ENCODE measurements around the gene GPANK1.

The GPANK1 gene

DNA sequence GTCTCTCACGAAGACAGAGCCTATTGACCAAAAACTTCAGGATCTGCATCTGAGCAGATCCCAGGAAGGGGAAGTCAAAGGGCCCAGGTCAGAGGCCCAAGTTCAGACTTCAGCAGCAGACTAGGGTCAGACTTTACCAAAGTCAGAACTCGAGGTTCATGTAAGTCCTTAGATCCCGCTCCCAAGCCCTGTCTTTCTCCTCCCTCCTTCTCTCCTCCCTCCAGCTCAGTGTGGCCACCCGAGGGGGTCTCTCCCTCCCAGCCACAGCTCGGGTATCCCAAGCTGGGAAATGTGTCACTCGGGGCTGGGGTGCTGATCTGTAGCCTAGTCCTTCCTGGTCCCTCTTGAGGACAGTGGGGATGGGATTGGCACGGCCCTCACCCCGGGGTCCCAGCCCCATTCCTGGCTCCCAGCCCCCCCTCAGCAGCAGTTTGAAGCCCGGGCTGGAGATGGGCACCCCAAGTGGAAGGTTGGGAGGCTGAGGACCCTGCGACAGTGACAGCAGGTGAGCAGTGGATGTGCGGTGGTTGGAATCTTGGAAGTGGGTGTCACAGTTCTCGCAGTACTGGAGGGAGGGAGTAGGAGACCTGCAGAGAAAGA is 2.6 kb downstream of the GPANK1 start:
- Histone ChIP-seq H3K9ac (peak overlapping the region in 10 of 11 experiments; percentile 0 to 97 (median 91); a peak in 17 of 22 replicates), H3K27ac (peak overlapping the region in 8 of 11 experiments; percentile 3 to 93 (median 36); a peak in 11 of 22 replicates), H3K36me3 (peaks cover 21 to 49% (median 33%) of the 10 kb centered on the region in 11 experiments), H3K9me3 (replicated peaks in 1 of 11) (no peaks in the 10 kb centered on the region), H3K4me1 (peaks cover 66 to 75% (median 72%) of the 10 kb centered on the region in 10 experiments), H3K27me3 (no peaks in the 10 kb centered on the region), H4K20me1 (peaks cover 5 to 31% (median 22%) of the 10 kb centered on the region in 11 experiments; a peak in 15 of 22 replicates), H3K4me2 (peak overlapping the region; percentile 96 to 100 (median 99)), H3K4me3 (peak overlapping the region in 2 of 10 experiments; percentile 90 to 93; a peak in 1 of 20 replicates)
- TF ChIP-seq Cebpa-rat (IDR thresholded peaks at IDR 0.05) = no peak

DNA sequence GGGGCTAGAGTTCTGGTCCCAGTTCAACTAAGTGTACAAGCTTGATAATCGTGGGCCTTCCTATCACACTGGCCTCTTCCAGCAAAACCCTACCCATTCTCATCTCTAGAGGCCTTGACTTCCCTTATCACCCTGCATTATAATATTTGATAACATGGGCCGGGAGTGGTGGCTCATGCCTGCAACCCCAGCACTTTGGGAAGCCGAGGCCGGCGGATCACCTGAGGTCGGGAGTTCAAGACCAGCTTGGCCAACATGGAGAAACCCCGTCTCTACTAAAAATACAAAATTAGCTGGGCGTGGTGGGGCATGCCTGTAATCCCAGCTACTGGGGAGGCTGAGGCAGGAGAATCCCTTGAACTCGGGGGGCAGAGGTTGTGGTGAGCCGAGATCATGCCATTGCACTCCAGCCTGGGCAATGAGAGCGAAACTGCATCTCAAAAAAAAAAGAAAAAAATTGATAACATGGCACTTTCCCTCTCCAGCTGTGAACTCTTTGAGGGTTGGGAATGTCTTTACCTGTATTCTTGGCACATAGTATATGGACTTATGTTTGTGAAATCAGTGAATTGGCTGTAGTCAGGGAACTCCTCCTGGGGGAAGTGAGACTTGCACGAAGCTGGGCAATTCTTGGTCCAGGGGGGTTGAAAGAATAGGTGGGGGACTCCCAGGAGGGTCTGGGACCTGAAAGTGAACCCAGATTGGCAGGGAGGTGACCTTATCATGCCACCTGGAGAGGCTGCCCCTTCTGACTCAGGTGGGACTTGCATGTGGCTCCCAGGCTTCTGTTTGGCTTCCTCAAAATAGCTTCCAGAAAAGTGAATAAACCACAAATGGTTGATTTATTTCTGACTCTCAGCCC is 3.3 kb downstream of the GPANK1 start:
- Histone ChIP-seq H3K4me1 (peaks cover 64 to 70% (median 67%) of the 10 kb centered on the region in 10 experiments), H3K9ac (peak overlapping the region; percentile 84 to 97 (median 91); a peak in 20 of 22 replicates), H3K4me2 (peak overlapping the region; percentile 96 to 100 (median 99)), H3K27me3 (no peaks in the 10 kb centered on the region), H4K20me1 (peaks cover 5 to 32% (median 22%) of the 10 kb centered on the region in 11 experiments; a peak in 15 of 22 replicates), H3K9me3 (replicated peaks in 1 of 11) (no peaks in the 10 kb centered on the region), H3K27ac (peak overlapping the region in 10 of 11 experiments; percentile 82 to 94 (median 88); a peak in 20 of 22 replicates), H3K36me3 (peaks cover 18 to 49% (median 32%) of the 10 kb centered on the region in 11 experiments; a peak in 20 of 22 replicates), H3K4me3 (peak overlapping the region; percentile 72 to 91 (median 80))
- TF ChIP-seq Cebpa-rat (IDR thresholded peaks at IDR 0.05) = no peak

DNA sequence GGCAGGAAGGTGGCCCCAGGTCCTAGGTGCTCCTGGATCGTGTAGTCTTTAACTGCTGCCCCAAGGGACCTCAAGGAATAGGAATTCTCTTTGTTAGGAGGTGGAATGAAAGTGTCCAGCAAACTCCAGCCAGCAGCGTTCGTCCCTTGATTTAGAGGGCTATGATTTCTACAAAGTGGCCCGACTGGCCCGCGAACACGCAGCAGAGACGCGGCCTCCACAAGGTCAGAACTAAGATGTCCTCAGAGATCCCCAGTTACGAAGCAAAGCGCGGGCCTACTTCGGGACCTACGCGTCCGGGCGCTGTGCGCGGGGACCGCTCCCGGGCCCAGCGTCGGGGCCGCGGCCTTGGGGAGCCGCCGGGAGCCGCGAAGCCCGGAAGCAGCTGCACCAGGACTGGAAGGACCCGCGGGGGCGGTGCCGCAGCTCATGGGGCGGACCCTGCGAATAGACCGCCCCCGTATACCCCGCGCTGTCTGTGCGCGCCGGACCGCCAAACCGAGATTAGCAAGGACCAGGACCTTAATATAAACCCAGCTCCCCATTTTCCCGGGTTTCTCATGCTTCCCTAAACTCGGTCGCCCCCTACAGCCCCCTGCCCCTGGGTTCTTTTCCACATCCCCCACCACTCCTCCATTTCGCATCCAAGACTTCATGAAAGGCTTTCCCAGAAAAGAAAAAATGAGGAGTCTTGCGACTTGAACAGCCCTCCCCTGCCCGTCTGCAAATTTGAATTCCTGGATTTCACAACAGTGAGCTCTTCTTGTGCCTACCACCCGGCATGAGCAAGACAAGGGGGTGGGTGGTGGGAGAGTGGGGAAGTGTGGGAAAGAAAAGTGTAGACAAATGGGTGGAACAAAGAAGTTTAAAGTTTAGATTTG is 4.2 kb downstream of the GPANK1 start, which contains the start of gene C6orf47:
Gene C6orf47, minus strand, starts transcription at position 398 of the 881 bp plus-strand sequence. CDS start 831 bp downstream, outside the sequence.
- Histone ChIP-seq H3K36me3 (peaks cover 18 to 56% (median 34%) of the 10 kb centered on the region in 11 experiments; a peak in 20 of 22 replicates), H3K4me3 (peak within 1 kb of the TSS; percentile 72 to 91 (median 80)), H3K27ac (peak within 1 kb of the TSS; percentile 75 to 94 (median 87)), H3K9me3 (replicated peaks in 1 of 11) (no peaks in the 10 kb centered on the region), H4K20me1 (peaks cover 5 to 35% (median 20%) of the 10 kb centered on the region in 11 experiments; a peak in 14 of 22 replicates), H3K4me2 (peak within 1 kb of the TSS; percentile 96 to 100 (median 99)), H3K27me3 (no peaks in the 10 kb centered on the region), H3K9ac (peak within 1 kb of the TSS; percentile 84 to 95 (median 91)), H3K4me1 (peaks cover 64 to 75% (median 70%) of the 10 kb centered on the region in 10 experiments)
- TF ChIP-seq Cebpa-rat (IDR thresholded peaks at IDR 0.05) = peak in 1 of 11 experiments; percentile 60; a peak in 2 of 22 replicates

DNA sequence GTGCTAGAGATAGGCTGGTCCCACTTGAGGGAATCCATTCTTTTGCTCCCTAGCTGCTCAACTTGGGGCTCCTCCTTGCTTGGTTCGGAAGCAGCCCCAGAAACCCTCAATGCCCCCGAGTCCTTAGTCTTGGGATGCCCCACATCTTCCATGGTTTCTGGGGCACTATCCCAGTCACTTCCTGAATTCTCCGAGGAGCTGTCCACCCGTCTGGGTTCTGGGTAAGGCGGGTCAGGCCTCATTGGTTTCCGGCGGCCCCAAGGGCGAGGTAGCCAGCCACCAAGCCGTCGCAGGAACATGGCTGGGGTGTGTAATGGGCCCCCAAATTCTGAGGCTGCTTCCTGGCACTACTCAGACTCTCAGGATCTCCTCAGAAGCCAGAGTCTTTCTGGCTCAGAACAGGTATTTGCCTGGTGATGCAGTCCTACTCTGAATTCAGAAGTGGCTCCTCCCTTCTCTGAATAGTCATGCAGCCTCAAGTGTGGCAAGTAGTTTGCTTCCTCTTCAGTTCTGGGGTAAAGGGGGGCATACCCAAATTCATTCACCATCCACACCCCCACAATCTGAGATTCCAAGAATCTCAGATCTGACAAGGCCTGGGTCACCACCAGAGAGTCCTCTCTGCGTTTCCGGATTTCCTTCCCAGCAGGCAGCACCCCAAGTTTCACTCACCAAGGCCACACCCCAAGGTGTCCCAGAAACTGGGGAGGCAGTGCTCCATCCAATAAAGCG is 5.0 kb downstream of the GPANK1 start:
- H3K9me3 ChIP-seq (replicated peaks in 1 of 11) = no peaks in the 10 kb centered on the region
- peak overlapping the region; percentile 96 to 100 (median 99) for H3K4me2 ChIP-seq
- H4K20me1 ChIP-seq = peaks cover 5 to 35% (median 20%) of the 10 kb centered on the region in 11 experiments; a peak in 14 of 22 replicates
- no peak for TF ChIP-seq Cebpa-rat (IDR thresholded peaks at IDR 0.05)
- peaks cover 18 to 62% (median 34%) of the 10 kb centered on the region in 11 experiments; a peak in 20 of 22 replicates for H3K36me3 ChIP-seq
- H3K27me3 ChIP-seq = no peaks in the 10 kb centered on the region
- H3K4me3 ChIP-seq = peak overlapping the region; percentile 72 to 91 (median 80)
- H3K27ac ChIP-seq = peak overlapping the region; percentile 75 to 94 (median 87)
- H3K4me1 ChIP-seq = peaks cover 65 to 80% (median 73%) of the 10 kb centered on the region in 10 experiments
- peak overlapping the region; percentile 84 to 95 (median 91) for H3K9ac ChIP-seq

DNA sequence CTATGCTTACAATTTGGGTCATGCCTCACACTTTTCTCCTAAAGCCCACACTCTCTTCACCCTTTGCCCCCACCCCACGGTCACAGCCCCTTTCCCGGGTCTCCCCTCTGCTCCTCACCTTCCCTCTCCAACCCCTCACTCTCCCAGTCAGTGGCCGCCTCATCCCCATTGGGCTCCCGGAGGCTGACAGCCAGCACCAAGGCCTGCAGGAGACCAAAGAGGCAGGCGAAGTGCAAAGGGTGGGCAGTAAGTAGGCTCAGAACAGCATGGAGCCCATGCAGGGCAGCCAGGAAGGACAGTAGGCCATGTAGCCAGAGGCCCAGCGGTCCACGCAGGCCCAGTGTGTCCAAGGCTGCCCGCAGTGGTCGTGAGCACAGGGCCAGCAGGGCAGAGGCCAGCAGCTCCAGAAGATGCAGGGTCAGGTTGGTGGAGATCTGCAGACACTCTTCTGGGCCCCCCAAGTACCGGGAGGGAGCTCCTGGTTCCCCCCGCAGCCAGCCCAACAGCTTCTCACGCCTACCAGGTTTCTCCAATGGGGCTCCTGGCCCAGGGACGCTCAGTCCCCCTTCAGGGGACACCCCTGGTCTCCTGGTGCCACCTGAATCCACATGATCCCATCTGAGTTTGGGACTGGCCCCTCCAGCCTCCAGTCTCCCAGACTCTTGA is 5.7 kb downstream of the GPANK1 start:
- no peak for TF ChIP-seq Cebpa-rat (IDR thresholded peaks at IDR 0.05)
- Histone ChIP-seq H3K4me1 (peaks cover 67 to 86% (median 73%) of the 10 kb centered on the region in 10 experiments), H3K27me3 (no peaks in the 10 kb centered on the region), H3K27ac (peak overlapping the region in 10 of 11 experiments; percentile 75 to 94 (median 87); a peak in 17 of 22 replicates), H3K4me3 (peak overlapping the region; percentile 72 to 91 (median 80)), H3K9me3 (replicated peaks in 1 of 11) (no peaks in the 10 kb centered on the region), H3K9ac (peak overlapping the region; percentile 84 to 95 (median 91)), H3K36me3 (peaks cover 18 to 66% (median 34%) of the 10 kb centered on the region in 11 experiments; a peak in 20 of 22 replicates), H3K4me2 (peak overlapping the region; percentile 96 to 100 (median 99)), H4K20me1 (peaks cover 5 to 35% (median 20%) of the 10 kb centered on the region in 11 experiments; a peak in 14 of 22 replicates)

DNA sequence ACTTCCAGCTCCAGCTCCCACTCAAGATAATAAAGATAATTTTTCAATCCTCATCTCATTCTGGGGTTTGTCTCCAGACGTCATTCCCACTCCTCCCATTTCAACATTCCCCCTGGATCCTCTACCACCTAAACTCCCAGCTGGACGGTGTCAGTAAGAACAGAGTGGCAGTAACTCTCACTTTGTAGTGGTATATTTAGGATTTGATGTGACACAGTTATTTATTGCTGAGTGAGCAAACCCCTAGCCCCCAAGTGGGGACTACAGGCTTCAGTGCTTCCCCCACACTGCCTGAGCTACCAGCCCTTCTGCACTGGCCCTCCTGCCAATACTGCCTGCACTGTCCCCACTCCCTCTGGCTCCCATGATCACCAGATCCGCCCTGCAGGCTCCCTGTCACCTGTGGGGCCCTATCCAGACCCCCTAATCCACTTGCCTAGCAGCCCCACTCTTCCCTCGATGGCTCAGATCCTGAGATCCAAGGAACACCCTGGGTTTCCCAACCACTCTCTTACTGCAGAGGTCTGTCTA is 6.6 kb downstream of the GPANK1 start:
- Histone ChIP-seq H3K4me3 (peak overlapping the region in 8 of 10 experiments; percentile 75 to 91 (median 80); a peak in 13 of 20 replicates), H4K20me1 (peaks cover 5 to 35% (median 20%) of the 10 kb centered on the region in 11 experiments; a peak in 14 of 22 replicates), H3K27me3 (no peaks in the 10 kb centered on the region), H3K27ac (peak overlapping the region in 3 of 11 experiments; percentile 19 to 87 (median 32); a peak in 4 of 22 replicates), H3K4me1 (peaks cover 64 to 85% (median 72%) of the 10 kb centered on the region in 10 experiments), H3K4me2 (peak overlapping the region; percentile 96 to 100 (median 99)), H3K36me3 (peaks cover 18 to 59% (median 32%) of the 10 kb centered on the region in 11 experiments; a peak in 20 of 22 replicates), H3K9ac (peak overlapping the region in 10 of 11 experiments; percentile 85 to 95 (median 91); a peak in 18 of 22 replicates), H3K9me3 (replicated peaks in 1 of 11) (no peaks in the 10 kb centered on the region)
- no peak for TF ChIP-seq Cebpa-rat (IDR thresholded peaks at IDR 0.05)
